ENCODE data around the gene TMEM38A.
"Not testable (repeated sequence)": the region's sequence is repeated elsewhere in the genome, so short reads cannot be mapped to it uniquely, and the experiment has no call there.

TMEM38A gene

GRCh38 chr19:16649734-16650133, 11.2 kb upstream of the TMEM38A start:
- no peak overlapping the region for H3K9ac ChIP-seq (ENCODE audit: low read length)
- no peaks in the 10 kb centered on the region for H3K27me3 ChIP-seq (ENCODE audit: control insufficient read depth, insufficient read depth, low read length)
- no peak overlapping the region for H3K27ac ChIP-seq (ENCODE audit: low read depth, low read length)
- no peaks in the 10 kb centered on the region for H3K4me1 ChIP-seq (ENCODE audit: control insufficient read depth, insufficient read depth, low read length)
- H3K36me3 ChIP-seq (ENCODE audit: control insufficient read depth, insufficient read depth, low read length): peaks cover 49% of the 10 kb centered on the region
- H3K4me3 ChIP-seq (ENCODE audit: low read length): no peak overlapping the region

DNA sequence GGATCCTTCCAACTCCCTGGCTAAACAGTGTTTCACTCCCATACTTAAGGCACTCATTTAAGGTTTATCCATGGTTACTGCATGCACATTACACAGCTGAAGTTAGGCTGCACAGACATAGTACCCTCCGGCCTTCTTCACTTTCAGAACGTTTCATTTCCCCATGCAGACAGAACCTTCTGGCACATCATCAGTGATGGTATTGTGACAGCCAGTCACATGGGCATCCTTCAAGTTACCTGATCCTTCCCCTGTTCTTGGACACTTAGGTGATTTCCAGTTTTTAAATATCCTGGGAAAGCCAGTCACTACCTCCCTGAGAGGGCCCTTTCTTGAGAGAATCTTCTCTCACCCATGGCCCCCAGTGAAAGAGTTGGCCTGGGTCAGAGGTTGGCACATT, 10.1 kb upstream of the TMEM38A start:
- Histone ChIP-seq H3K36me3 (ENCODE audit: control insufficient read depth, insufficient read depth, low read length) (peaks cover 49% of the 10 kb centered on the region), H3K9ac (ENCODE audit: low read length) (no peak overlapping the region), H3K27ac (ENCODE audit: low read depth, low read length) (no peak overlapping the region), H3K4me1 (ENCODE audit: control insufficient read depth, insufficient read depth, low read length) (no peaks in the 10 kb centered on the region), H3K27me3 (ENCODE audit: control insufficient read depth, insufficient read depth, low read length) (no peaks in the 10 kb centered on the region), H3K4me3 (ENCODE audit: low read length) (no peak overlapping the region)

DNA sequence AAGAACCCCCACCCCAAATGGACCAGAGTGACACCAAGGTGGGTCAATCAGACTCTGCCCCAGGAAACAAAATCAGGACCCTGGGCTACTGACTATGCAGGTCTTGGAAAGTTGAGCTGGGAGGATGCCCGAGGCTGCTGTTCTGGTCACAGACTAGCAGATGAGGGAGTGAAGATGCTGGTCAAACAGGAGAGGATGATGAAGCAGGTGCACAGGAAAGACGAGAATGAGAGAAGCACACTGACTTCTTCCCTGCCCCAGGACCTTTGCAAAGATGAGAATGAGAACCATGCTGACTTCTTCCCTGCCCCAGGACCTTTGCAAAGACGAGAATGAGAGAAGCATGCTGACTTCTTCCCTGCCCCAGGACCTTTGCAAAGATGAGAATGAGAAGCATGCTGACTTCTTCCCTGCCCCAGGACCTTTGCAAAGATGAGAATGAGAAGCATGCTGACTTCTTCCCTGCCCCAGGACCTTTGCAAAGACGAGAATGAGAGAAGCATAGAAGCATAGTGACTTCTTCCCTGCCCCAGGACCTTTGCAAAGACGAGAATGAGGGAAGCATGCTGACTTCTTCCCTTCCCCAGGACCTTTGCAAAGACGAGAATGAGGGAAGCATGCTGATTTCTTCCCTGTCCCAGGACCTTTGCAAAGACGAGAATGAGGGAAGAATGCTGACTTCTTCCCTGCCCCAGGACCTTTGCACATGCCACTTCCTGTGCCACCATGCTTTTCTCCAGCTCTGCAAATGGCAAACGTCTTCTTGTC, 9.3 kb upstream of the TMEM38A start:
- not testable (repeated sequence) for H3K4me1 ChIP-seq (ENCODE audit: control insufficient read depth, insufficient read depth, low read length); H3K27ac ChIP-seq (ENCODE audit: low read depth, low read length); H3K27me3 ChIP-seq (ENCODE audit: control insufficient read depth, insufficient read depth, low read length); H3K9ac ChIP-seq (ENCODE audit: low read length); H3K4me3 ChIP-seq (ENCODE audit: low read length)
- peaks cover 48% of the 10 kb centered on the region for H3K36me3 ChIP-seq (ENCODE audit: control insufficient read depth, insufficient read depth, low read length)

DNA sequence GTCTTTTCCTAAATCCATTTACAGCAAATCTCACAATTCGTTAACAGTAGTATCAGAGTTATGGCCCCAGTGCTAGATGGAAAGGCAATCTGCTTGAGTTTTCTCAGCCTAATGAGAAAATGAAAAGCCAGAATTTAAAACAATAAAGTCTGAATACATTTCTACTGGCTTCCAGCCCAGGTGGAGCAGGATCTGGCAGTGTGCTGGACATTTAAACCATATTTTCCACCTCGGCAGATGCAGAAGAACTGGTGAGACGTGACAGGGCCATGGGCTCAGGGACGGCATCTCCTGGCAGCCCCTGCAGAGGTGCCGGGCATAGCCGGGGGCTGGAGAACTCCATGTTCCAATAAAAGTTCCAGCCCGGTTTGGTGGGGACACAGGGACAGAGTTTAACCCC, 8.1 kb upstream of the TMEM38A start:
- Histone ChIP-seq H3K27ac (ENCODE audit: low read depth, low read length) (no peak overlapping the region), H3K27me3 (ENCODE audit: control insufficient read depth, insufficient read depth, low read length) (no peaks in the 10 kb centered on the region), H3K9ac (ENCODE audit: low read length) (no peak overlapping the region), H3K36me3 (ENCODE audit: control insufficient read depth, insufficient read depth, low read length) (peaks cover 49% of the 10 kb centered on the region), H3K4me1 (ENCODE audit: control insufficient read depth, insufficient read depth, low read length) (no peaks in the 10 kb centered on the region), H3K4me3 (ENCODE audit: low read length) (no peak overlapping the region)

DNA sequence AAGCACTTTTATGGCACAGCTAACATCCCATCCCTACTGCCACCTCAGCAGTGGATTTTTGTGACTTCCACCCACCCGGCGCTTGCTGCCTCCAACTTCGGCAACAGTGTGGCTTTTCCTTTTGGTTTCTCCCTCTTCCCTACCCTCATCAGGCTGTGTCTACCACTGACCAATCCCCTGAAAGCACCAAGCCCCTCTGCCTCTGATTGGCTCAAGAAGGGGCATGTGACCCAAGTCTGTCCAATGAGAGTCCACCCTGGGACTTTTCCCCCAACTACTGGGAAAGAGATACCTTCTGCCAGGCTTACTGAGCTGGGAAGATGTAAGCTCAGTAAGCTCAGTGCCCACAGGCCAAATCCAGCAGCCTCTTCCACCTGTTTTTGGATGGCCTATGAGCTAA, 6.8 kb upstream of the TMEM38A start:
- Histone ChIP-seq H3K36me3 (ENCODE audit: control insufficient read depth, insufficient read depth, low read length) (peaks cover 49% of the 10 kb centered on the region), H3K9ac (ENCODE audit: low read length) (no peak overlapping the region), H3K27me3 (ENCODE audit: control insufficient read depth, insufficient read depth, low read length) (no peaks in the 10 kb centered on the region), H3K27ac (ENCODE audit: low read depth, low read length) (no peak overlapping the region), H3K4me3 (ENCODE audit: low read length) (no peak overlapping the region), H3K4me1 (ENCODE audit: control insufficient read depth, insufficient read depth, low read length) (peaks cover 5% of the 10 kb centered on the region)

DNA sequence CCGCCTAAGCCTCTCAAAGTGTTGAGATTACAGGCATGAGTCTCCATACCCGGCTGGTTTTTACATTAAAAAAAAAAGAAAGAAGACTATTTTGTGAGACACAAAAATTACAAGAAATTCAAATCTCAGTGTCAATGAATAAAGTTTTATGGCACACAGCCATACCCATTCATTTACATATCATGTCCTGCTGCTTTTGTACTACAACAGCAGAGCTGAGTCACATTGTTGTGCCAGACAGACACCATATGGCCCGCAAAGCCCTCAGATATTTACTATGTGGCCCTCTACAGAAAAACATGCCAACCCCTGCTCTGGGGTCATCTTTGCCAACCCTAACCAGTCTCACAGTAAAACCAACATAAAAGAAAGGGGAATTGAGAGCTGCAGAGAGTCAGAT, 6.3 kb upstream of the TMEM38A start:
- Histone ChIP-seq H3K27ac (ENCODE audit: low read depth, low read length) (no peak overlapping the region), H3K27me3 (ENCODE audit: control insufficient read depth, insufficient read depth, low read length) (no peaks in the 10 kb centered on the region), H3K4me3 (ENCODE audit: low read length) (no peak overlapping the region), H3K36me3 (ENCODE audit: control insufficient read depth, insufficient read depth, low read length) (peaks cover 49% of the 10 kb centered on the region), H3K9ac (ENCODE audit: low read length) (no peak overlapping the region), H3K4me1 (ENCODE audit: control insufficient read depth, insufficient read depth, low read length) (peaks cover 8% of the 10 kb centered on the region)

- no peak overlapping the region for H3K27ac ChIP-seq (ENCODE audit: low read depth, low read length)
- no peak overlapping the region for H3K9ac ChIP-seq (ENCODE audit: low read length)
- no peak overlapping the region for H3K4me3 ChIP-seq (ENCODE audit: low read length)
- peaks cover 8% of the 10 kb centered on the region for H3K4me1 ChIP-seq (ENCODE audit: control insufficient read depth, insufficient read depth, low read length)
- peaks cover 41% of the 10 kb centered on the region for H3K36me3 ChIP-seq (ENCODE audit: control insufficient read depth, insufficient read depth, low read length)
- no peaks in the 10 kb centered on the region for H3K27me3 ChIP-seq (ENCODE audit: control insufficient read depth, insufficient read depth, low read length)
Observed at GRCh38 chr19:16655727-16656126, 5.2 kb upstream of the TMEM38A start.

- no peaks in the 10 kb centered on the region for H3K27me3 ChIP-seq (ENCODE audit: control insufficient read depth, insufficient read depth, low read length)
- H3K27ac ChIP-seq (ENCODE audit: low read depth, low read length): no peak overlapping the region
- H3K4me1 ChIP-seq (ENCODE audit: control insufficient read depth, insufficient read depth, low read length): peaks cover 8% of the 10 kb centered on the region
- H3K36me3 ChIP-seq (ENCODE audit: control insufficient read depth, insufficient read depth, low read length): peaks cover 28% of the 10 kb centered on the region
- no peak overlapping the region for H3K4me3 ChIP-seq (ENCODE audit: low read length)
- H3K9ac ChIP-seq (ENCODE audit: low read length): no peak overlapping the region
Observed at GRCh38 chr19:16657384-16657783, 3.6 kb upstream of the TMEM38A start.

- Histone ChIP-seq H3K4me3 (ENCODE audit: low read length) (peak overlapping the region; percentile 92), H3K4me1 (ENCODE audit: control insufficient read depth, insufficient read depth, low read length) (peaks cover 8% of the 10 kb centered on the region), H3K9ac (ENCODE audit: low read length) (peak overlapping the region; percentile 67), H3K27me3 (ENCODE audit: control insufficient read depth, insufficient read depth, low read length) (no peaks in the 10 kb centered on the region), H3K27ac (ENCODE audit: low read depth, low read length) (peak overlapping the region; percentile 94), H3K36me3 (ENCODE audit: control insufficient read depth, insufficient read depth, low read length) (peaks cover 12% of the 10 kb centered on the region)
Observed at GRCh38 chr19:16659464-16659831, 1.5 kb upstream of the TMEM38A start.

DNA sequence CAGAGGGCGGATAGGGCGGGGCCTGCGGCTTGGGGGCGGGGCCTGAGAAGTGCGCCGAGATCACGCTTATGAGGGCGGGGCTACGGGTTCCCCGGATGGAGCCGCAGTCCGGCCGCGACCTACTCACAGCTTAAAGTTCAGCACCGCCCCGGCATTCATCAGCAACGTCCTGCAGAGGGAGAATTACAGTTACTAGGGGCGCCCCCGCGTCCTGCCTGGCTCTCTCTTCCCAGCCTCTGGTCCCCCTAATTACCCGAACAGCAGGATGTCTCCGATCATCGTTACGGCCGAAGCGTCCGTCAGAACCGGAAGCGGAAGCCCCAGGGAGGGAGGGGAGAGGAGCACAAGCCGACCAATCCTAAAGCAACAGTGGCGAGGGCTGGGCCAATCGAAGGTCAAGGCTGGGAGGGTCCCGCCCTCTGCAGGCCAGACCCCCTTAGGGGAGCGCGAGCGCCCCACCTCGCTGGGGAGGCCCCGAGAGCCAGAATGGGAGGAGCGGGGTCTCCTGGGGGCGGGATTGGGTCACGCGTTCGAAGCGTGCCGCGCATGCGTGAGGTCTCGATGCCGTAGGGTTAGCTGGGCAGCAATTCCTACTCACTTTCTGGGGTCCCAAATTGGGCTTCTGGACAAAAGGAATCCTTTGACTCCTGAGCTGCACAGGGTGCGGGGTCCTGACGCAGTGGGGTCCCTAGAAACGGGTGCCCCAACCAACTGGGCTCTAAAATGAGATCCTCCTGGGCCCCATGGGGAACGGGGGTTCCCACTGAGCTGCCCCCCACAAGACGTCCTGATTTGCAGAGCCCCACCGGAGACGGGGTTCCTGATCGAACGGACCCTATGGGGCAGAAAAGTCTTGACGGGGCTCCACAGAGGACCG, 869 bp upstream of the TMEM38A start, which contains the start of gene SMIM7:
SMIM7 (minus strand) TSS at position 313 of the 877 bp plus-strand sequence; CDS start at position 279, 34 bp downstream.
- peaks cover 8% of the 10 kb centered on the region for H3K4me1 ChIP-seq (ENCODE audit: control insufficient read depth, insufficient read depth, low read length)
- H3K27me3 ChIP-seq (ENCODE audit: control insufficient read depth, insufficient read depth, low read length): no peaks in the 10 kb centered on the region
- H3K4me3 ChIP-seq (ENCODE audit: low read length): peak within 1 kb of the TSS; percentile 92
- peak within 1 kb of the TSS; percentile 94 for H3K27ac ChIP-seq (ENCODE audit: low read depth, low read length)
- H3K9ac ChIP-seq (ENCODE audit: low read length): peak within 1 kb of the TSS; percentile 76
- H3K36me3 ChIP-seq (ENCODE audit: control insufficient read depth, insufficient read depth, low read length): peaks cover 12% of the 10 kb centered on the region

- Histone ChIP-seq H3K9ac (ENCODE audit: low read length) (no peak overlapping the region), H3K36me3 (ENCODE audit: control insufficient read depth, insufficient read depth, low read length) (peaks cover 7% of the 10 kb centered on the region), H3K27ac (ENCODE audit: low read depth, low read length) (peak overlapping the region; percentile 33), H3K4me3 (ENCODE audit: low read length) (peak overlapping the region; percentile 92), H3K4me1 (ENCODE audit: control insufficient read depth, insufficient read depth, low read length) (peaks cover 8% of the 10 kb centered on the region), H3K27me3 (ENCODE audit: control insufficient read depth, insufficient read depth, low read length) (no peaks in the 10 kb centered on the region)
Observed at GRCh38 chr19:16661480-16662034, 618 bp downstream of the TMEM38A start.

DNA sequence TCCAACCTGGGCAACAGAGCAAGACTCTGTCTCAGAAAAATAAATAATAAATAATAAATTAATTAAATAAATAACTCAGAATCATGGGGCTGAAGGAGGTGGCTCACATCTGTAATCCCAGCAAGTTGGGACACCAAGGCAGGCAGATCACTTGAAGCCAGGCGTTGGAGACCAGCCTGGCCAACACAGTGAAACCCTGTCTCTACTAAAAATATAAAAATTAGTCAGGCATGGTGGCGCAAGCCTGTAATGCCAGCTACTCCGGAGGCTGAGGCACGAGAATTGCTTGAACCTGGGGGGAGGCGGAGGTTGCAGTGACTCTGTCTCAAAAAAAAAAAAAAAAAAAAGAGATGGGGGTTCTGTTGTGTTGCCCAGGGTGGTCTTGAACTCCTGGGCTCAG, 7.2 kb downstream of the TMEM38A start:
- H3K9ac ChIP-seq (ENCODE audit: low read length): no peak overlapping the region
- H3K27ac ChIP-seq (ENCODE audit: low read depth, low read length): no peak overlapping the region
- no peak overlapping the region for H3K4me3 ChIP-seq (ENCODE audit: low read length)
- H3K4me1 ChIP-seq (ENCODE audit: control insufficient read depth, insufficient read depth, low read length): no peaks in the 10 kb centered on the region
- no peaks in the 10 kb centered on the region for H3K36me3 ChIP-seq (ENCODE audit: control insufficient read depth, insufficient read depth, low read length)
- no peaks in the 10 kb centered on the region for H3K27me3 ChIP-seq (ENCODE audit: control insufficient read depth, insufficient read depth, low read length)
